Gastroesophageal sphincter (tissue), 3 donors: Measurements from ENCODE around the gene CD274.
"Not testable (repeated sequence)": the region's sequence is repeated elsewhere in the genome, so short reads cannot be mapped to it uniquely, and the experiment has no call there.

Experiments
- POLR2A ChIP-seq, 2 donors: fragments of 450-650 bp; IDR thresholded peaks; one replicate each; pipeline ENCODE4 v1.6.1; 2017; ENCODE audit warnings: antibody characterized with exemption in 2 of 2, mild to moderate bottlenecking in 2 of 2, moderate library complexity in 1 of 2
- TF ChIP-seq, protein P1 (sequence below), 4 experiments: fragments of 200-600 bp in 2 of 4; fragments of 450-650 bp in 2 of 4; sonication (generic) in 1 of 4; IDR thresholded peaks; one replicate each; pipeline ENCODE4 v1.5.1; 2017 to 2019; ENCODE audit warnings: antibody characterized with exemption in 4 of 4, mild to moderate bottlenecking in 2 of 4, moderate library complexity in 2 of 4

- TF ChIP-seq, protein P1, sequence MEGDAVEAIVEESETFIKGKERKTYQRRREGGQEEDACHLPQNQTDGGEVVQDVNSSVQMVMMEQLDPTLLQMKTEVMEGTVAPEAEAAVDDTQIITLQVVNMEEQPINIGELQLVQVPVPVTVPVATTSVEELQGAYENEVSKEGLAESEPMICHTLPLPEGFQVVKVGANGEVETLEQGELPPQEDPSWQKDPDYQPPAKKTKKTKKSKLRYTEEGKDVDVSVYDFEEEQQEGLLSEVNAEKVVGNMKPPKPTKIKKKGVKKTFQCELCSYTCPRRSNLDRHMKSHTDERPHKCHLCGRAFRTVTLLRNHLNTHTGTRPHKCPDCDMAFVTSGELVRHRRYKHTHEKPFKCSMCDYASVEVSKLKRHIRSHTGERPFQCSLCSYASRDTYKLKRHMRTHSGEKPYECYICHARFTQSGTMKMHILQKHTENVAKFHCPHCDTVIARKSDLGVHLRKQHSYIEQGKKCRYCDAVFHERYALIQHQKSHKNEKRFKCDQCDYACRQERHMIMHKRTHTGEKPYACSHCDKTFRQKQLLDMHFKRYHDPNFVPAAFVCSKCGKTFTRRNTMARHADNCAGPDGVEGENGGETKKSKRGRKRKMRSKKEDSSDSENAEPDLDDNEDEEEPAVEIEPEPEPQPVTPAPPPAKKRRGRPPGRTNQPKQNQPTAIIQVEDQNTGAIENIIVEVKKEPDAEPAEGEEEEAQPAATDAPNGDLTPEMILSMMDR (IDR thresholded peaks at IDR 0.05): not testable (repeated sequence)
- not testable (repeated sequence) for TF ChIP-seq POLR2A (IDR thresholded peaks at IDR 0.05)
Observed at GRCh38 chr9:5433328-5433727, 17.0 kb upstream of the CD274 start.
